Immature natural killer cell (primary cell): ENCODE results near the gene WDR17. TPM values are rescaled to one million over a fixed set of nuclear protein-coding genes. Genes with fewer than 3 reads are reported as not detected.
A peak's percentile ranks its signal among the peaks of the same experiment; 100 is the strongest.

Experiments
- DNase-seq, 3 donors: peaks; one replicate each; pipeline ENCODE4 v3.0.0; 2022; ENCODE audit warnings: mixed read lengths in 1 of 3
- H3K27ac Mint-ChIP-seq, 6 donors: one replicate each; pipeline ENCODE4 v1.8.0; 2020; ENCODE audit warnings: mixed read lengths in 6 of 6, mild to moderate bottlenecking in 5 of 6, inconsistent platforms in 4 of 6, moderate library complexity in 3 of 6
- H3K27me3 Mint-ChIP-seq, 3 donors: one replicate each; pipeline ENCODE4 v1.8.0; 2020 to 2021; ENCODE audit warnings: low read depth in 3 of 3, mild to moderate bottlenecking in 3 of 3, mixed read lengths in 3 of 3, moderate library complexity in 3 of 3, inconsistent platforms in 1 of 3
- H3K36me3 Mint-ChIP-seq, 3 donors: one replicate each; pipeline ENCODE4 v1.8.0; 2020; ENCODE audit warnings: mixed read lengths in 3 of 3, inconsistent platforms in 2 of 3, mild to moderate bottlenecking in 2 of 3
- H3K4me1 Mint-ChIP-seq, 2 donors: one replicate each; pipeline ENCODE4 v1.8.0; 2020; ENCODE audit warnings: inconsistent platforms in 2 of 2, mild to moderate bottlenecking in 2 of 2, mixed read lengths in 2 of 2, moderate library complexity in 1 of 2
- H3K4me3 Mint-ChIP-seq, 5 donors: one replicate each; pipeline ENCODE4 v1.8.0; 2020; ENCODE audit warnings: mild to moderate bottlenecking in 5 of 5, mixed read lengths in 5 of 5, inconsistent platforms in 3 of 5, moderate library complexity in 3 of 5
- H3K9me3 Mint-ChIP-seq, 6 donors: one replicate each; pipeline ENCODE4 v1.8.0; 2020; ENCODE audit warnings: mild to moderate bottlenecking in 6 of 6, mixed read lengths in 6 of 6, inconsistent platforms in 4 of 6, moderate library complexity in 3 of 6
- polyA plus RNA-seq, 3 donors: library from polyadenylated mRNA; unstranded; fragments of 300-500 nt; fragmentation: Illumina TruSeq; gene quantifications; one replicate each; pipeline ENCODE4 v1.2.3, GENCODE V29; 2021

Gene WDR17
- polyA plus RNA-seq, 3 donors from 2014 or later: not detected

GRCh38 chr4:176187624-176188023 is 122.0 kb downstream of the WDR17 start:
- Mint-ChIP-seq H3K27ac (no peak overlapping the region), H3K9me3 (peaks cover 0 to 2% (median 0%) of the 10 kb centered on the region in 6 donors), H3K36me3 (no peaks in the 10 kb centered on the region), H3K4me1 (no peaks in the 10 kb centered on the region), H3K4me3 (no peak overlapping the region), H3K27me3 (peaks cover 2 to 29% (median 6%) of the 10 kb centered on the region in 3 donors)
- no peak for DNase-seq

- Mint-ChIP-seq H3K9me3 (peaks cover 0 to 2% (median 0%) of the 10 kb centered on the region in 6 donors), H3K27me3 (peaks cover 2 to 25% (median 6%) of the 10 kb centered on the region in 3 donors), H3K27ac (no peak overlapping the region), H3K36me3 (no peaks in the 10 kb centered on the region), H3K4me3 (no peak overlapping the region), H3K4me1 (no peaks in the 10 kb centered on the region)
- no peak for DNase-seq
These were observed 123.0 kb downstream of the WDR17 start for GRCh38 chr4:176188654-176189053.

- H3K9me3 Mint-ChIP-seq: peaks cover 0 to 2% (median 0%) of the 10 kb centered on the region in 6 donors
- no peak overlapping the region for H3K27ac Mint-ChIP-seq
- H3K4me1 Mint-ChIP-seq: peaks cover 1 to 2% of the 10 kb centered on the region in 2 donors
- H3K4me3 Mint-ChIP-seq: no peak overlapping the region
- no peaks in the 10 kb centered on the region for H3K36me3 Mint-ChIP-seq
- DNase-seq: no peak
- peaks cover 4 to 18% (median 6%) of the 10 kb centered on the region in 3 donors for H3K27me3 Mint-ChIP-seq
These were observed 124.5 kb downstream of the WDR17 start for GRCh38 chr4:176189891-176190795.

- peaks cover 0 to 2% (median 0%) of the 10 kb centered on the region in 6 donors for H3K9me3 Mint-ChIP-seq
- H3K4me3 Mint-ChIP-seq: no peak overlapping the region
- H3K27me3 Mint-ChIP-seq: peaks cover 7 to 21% (median 15%) of the 10 kb centered on the region in 3 donors
- H3K27ac Mint-ChIP-seq: no peak overlapping the region
- H3K36me3 Mint-ChIP-seq: no peaks in the 10 kb centered on the region
- peaks cover 10 to 11% of the 10 kb centered on the region in 2 donors for H3K4me1 Mint-ChIP-seq
- DNase-seq: no peak
These were observed 126.3 kb downstream of the WDR17 start for GRCh38 chr4:176191974-176192373.

- H3K4me3 Mint-ChIP-seq: no peak overlapping the region
- H3K27ac Mint-ChIP-seq: no peak overlapping the region
- H3K4me1 Mint-ChIP-seq: peaks cover 10 to 11% of the 10 kb centered on the region in 2 donors
- no peak for DNase-seq
- peaks cover 0 to 2% (median 0%) of the 10 kb centered on the region in 6 donors for H3K9me3 Mint-ChIP-seq
- H3K36me3 Mint-ChIP-seq: no peaks in the 10 kb centered on the region
- peaks cover 5 to 18% (median 18%) of the 10 kb centered on the region in 3 donors for H3K27me3 Mint-ChIP-seq
These were observed 127.5 kb downstream of the WDR17 start for GRCh38 chr4:176193126-176193525.

GRCh38 chr4:176193938-176194337 is 128.3 kb downstream of the WDR17 start:
- peak overlapping the region in 1 of 5 donors; percentile 27 for H3K4me3 Mint-ChIP-seq
- H3K27ac Mint-ChIP-seq: no peak overlapping the region
- DNase-seq: no peak
- H3K4me1 Mint-ChIP-seq: peaks cover 10 to 11% of the 10 kb centered on the region in 2 donors
- H3K9me3 Mint-ChIP-seq: peaks cover 0 to 2% (median 0%) of the 10 kb centered on the region in 6 donors
- peaks cover 5 to 17% (median 16%) of the 10 kb centered on the region in 3 donors for H3K27me3 Mint-ChIP-seq
- no peaks in the 10 kb centered on the region for H3K36me3 Mint-ChIP-seq

- H3K27ac Mint-ChIP-seq: peak within 1 kb of the TSS; percentile 84 to 91 (median 88)
- DNase-seq: peak; percentile 90 to 91 (median 91)
- peaks cover 10 to 11% of the 10 kb centered on the region in 2 donors for H3K4me1 Mint-ChIP-seq
- peaks cover 5 to 16% (median 11%) of the 10 kb centered on the region in 3 donors for H3K27me3 Mint-ChIP-seq
- peaks cover 0 to 4% (median 0%) of the 10 kb centered on the region in 6 donors for H3K9me3 Mint-ChIP-seq
- peak within 1 kb of the TSS; percentile 81 to 95 (median 86) for H3K4me3 Mint-ChIP-seq
- no peaks in the 10 kb centered on the region for H3K36me3 Mint-ChIP-seq
These were observed 129.7 kb downstream of the WDR17 start, which contains the start of gene SPATA4 for GRCh38 chr4:176195184-176195978. Gene SPATA4 (minus strand): TSS chr4:176195585. CDS start chr4:176195562, 23 bp downstream.

GRCh38 chr4:176198316-176198903 is 132.8 kb downstream of the WDR17 start:
- H3K9me3 Mint-ChIP-seq: peaks cover 0 to 4% (median 0%) of the 10 kb centered on the region in 6 donors
- no peak overlapping the region for H3K27ac Mint-ChIP-seq
- peaks cover 5 to 18% (median 16%) of the 10 kb centered on the region in 3 donors for H3K27me3 Mint-ChIP-seq
- no peak overlapping the region for H3K4me3 Mint-ChIP-seq
- DNase-seq: no peak
- no peaks in the 10 kb centered on the region for H3K36me3 Mint-ChIP-seq
- H3K4me1 Mint-ChIP-seq: peaks cover 10 to 11% of the 10 kb centered on the region in 2 donors

GRCh38 chr4:176205299-176205698 is 139.7 kb downstream of the WDR17 start:
- Mint-ChIP-seq H3K27me3 (peaks cover 0 to 20% (median 0%) of the 10 kb centered on the region in 3 donors), H3K9me3 (no peaks in the 10 kb centered on the region), H3K27ac (no peak overlapping the region), H3K36me3 (no peaks in the 10 kb centered on the region), H3K4me1 (no peaks in the 10 kb centered on the region), H3K4me3 (no peak overlapping the region)
- no peak for DNase-seq

- Mint-ChIP-seq H3K36me3 (no peaks in the 10 kb centered on the region), H3K27me3 (peaks cover 2 to 20% (median 4%) of the 10 kb centered on the region in 3 donors), H3K27ac (no peak overlapping the region), H3K4me1 (no peaks in the 10 kb centered on the region), H3K9me3 (peaks cover 0 to 3% (median 0%) of the 10 kb centered on the region in 6 donors), H3K4me3 (no peak overlapping the region)
- no peak for DNase-seq
These were observed 142.2 kb downstream of the WDR17 start for GRCh38 chr4:176207839-176208238.

- Mint-ChIP-seq H3K27ac (no peak overlapping the region), H3K27me3 (peaks cover 2 to 14% (median 4%) of the 10 kb centered on the region in 3 donors), H3K4me1 (no peaks in the 10 kb centered on the region), H3K36me3 (no peaks in the 10 kb centered on the region), H3K4me3 (no peak overlapping the region), H3K9me3 (peaks cover 0 to 3% (median 0%) of the 10 kb centered on the region in 6 donors)
- DNase-seq: no peak
These were observed 143.9 kb downstream of the WDR17 start for GRCh38 chr4:176209535-176209934.

GRCh38 chr4:176210101-176210500 is 144.5 kb downstream of the WDR17 start:
- peaks cover 0 to 3% (median 0%) of the 10 kb centered on the region in 6 donors for H3K9me3 Mint-ChIP-seq
- H3K36me3 Mint-ChIP-seq: no peaks in the 10 kb centered on the region
- H3K27ac Mint-ChIP-seq: no peak overlapping the region
- H3K27me3 Mint-ChIP-seq: peaks cover 2 to 13% (median 4%) of the 10 kb centered on the region in 3 donors
- H3K4me3 Mint-ChIP-seq: no peak overlapping the region
- no peaks in the 10 kb centered on the region for H3K4me1 Mint-ChIP-seq
- no peak for DNase-seq

- Mint-ChIP-seq H3K36me3 (no peaks in the 10 kb centered on the region), H3K9me3 (peaks cover 0 to 3% (median 0%) of the 10 kb centered on the region in 6 donors), H3K4me1 (no peaks in the 10 kb centered on the region), H3K27ac (no peak overlapping the region), H3K27me3 (peaks cover 2 to 10% (median 4%) of the 10 kb centered on the region in 3 donors), H3K4me3 (no peak overlapping the region)
- DNase-seq: no peak
These were observed 145.1 kb downstream of the WDR17 start for GRCh38 chr4:176210579-176211296.
